ENCODE data around the gene STUM.

The STUM gene

DNA sequence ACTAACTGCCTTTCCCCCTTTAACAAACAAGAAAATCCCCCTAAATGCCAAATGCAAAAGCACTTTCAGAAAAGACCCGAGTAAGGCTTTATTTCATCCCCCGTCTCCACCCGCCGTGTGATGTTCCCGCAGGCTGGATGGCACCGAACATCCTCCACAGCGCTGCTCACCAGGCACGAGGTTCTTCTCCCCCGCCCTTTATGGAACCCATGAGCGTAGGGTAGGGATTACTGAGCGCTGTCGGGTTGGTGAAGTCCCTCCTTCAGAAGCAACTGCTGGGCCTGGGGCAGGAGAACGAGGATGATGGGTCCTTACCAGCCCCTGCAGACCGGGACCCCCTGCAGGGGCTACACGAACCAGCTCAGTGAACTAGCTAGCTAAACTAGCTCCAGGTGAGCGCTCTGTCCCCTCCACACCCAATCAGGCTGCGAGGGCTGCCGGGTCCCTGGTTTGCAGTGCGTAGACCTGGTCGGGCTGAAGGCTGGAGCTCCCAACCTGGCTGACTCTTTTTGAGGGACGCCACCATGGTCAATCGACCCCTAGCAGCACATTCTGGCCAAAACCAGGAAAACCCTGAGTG, 110.1 kb downstream of the STUM start:
- Histone ChIP-seq H3K36me3 (no peaks in the 10 kb centered on the region), H3K9ac (no peak overlapping the region), H3K27me3 (no peaks in the 10 kb centered on the region), H3K9me3 (no peaks in the 10 kb centered on the region), H3K4me1 (no peaks in the 10 kb centered on the region), H3K27ac (peak overlapping the region; percentile 32; the same call in 1 of the 2 replicates), H3K4me2 (no peak overlapping the region; the same call in 1 of the 2 replicates), H3K4me3 (no peak overlapping the region), H4K20me1 (peaks cover 44% of the 10 kb centered on the region)
- TF ChIP-seq Cebpa-rat (IDR thresholded peaks at IDR 0.05): no peak

All from BLaER1 (cell line).